Inflammatory macrophage (primary cell): Measurements from ENCODE around the gene PANK1.
A peak's percentile ranks its signal among the peaks of the same experiment; 100 is the strongest.

Source experiments
- DNase-seq, 2 donors: peaks; one replicate each; pipeline ENCODE4 v3.0.0-alpha.2; 2020 to 2022

The PANK1 gene

GRCh38 chr10:89615824-89616223 is 29.2 kb downstream of the PANK1 start:
- no peak for DNase-seq

GRCh38 chr10:89615112-89615511 is 29.9 kb downstream of the PANK1 start:
- DNase-seq = no peak

- no peak for DNase-seq
These were observed 31.5 kb downstream of the PANK1 start for GRCh38 chr10:89613582-89613981.

GRCh38 chr10:89611282-89611681 is 33.8 kb downstream of the PANK1 start:
- no peak for DNase-seq

GRCh38 chr10:89609833-89610346 is 35.2 kb downstream of the PANK1 start:
- no peak for DNase-seq

- no peak for DNase-seq
These were observed 40.8 kb downstream of the PANK1 start for GRCh38 chr10:89604200-89604599.

- DNase-seq = no peak
These were observed 42.1 kb downstream of the PANK1 start for GRCh38 chr10:89602919-89603318.

GRCh38 chr10:89601728-89602361 is 43.2 kb downstream of the PANK1 start:
- DNase-seq = no peak

GRCh38 chr10:89600041-89600440 is 45.0 kb downstream of the PANK1 start:
- DNase-seq = no peak

GRCh38 chr10:89593043-89593442 is 52.0 kb downstream of the PANK1 start:
- no peak for DNase-seq

GRCh38 chr10:89592539-89592938 is 52.5 kb downstream of the PANK1 start:
- DNase-seq = no peak

GRCh38 chr10:89591796-89592271 is 53.2 kb downstream of the PANK1 start:
- DNase-seq = no peak

GRCh38 chr10:89591111-89591795 is 53.8 kb downstream of the PANK1 start:
- DNase-seq = no peak

GRCh38 chr10:89590326-89590725 is 54.7 kb downstream of the PANK1 start:
- no peak for DNase-seq

GRCh38 chr10:89589101-89589720 is 55.8 kb downstream of the PANK1 start:
- DNase-seq = no peak

- no peak for DNase-seq
These were observed 56.4 kb downstream of the PANK1 start for GRCh38 chr10:89588671-89589070.

GRCh38 chr10:89582022-89582421 is 63.0 kb downstream of the PANK1 start:
- no peak for DNase-seq

GRCh38 chr10:89580243-89580642 is 64.8 kb downstream of the PANK1 start:
- DNase-seq = no peak

- no peak for DNase-seq
These were observed 68.3 kb downstream of the PANK1 start for GRCh38 chr10:89576696-89577095.

GRCh38 chr10:89576022-89576421 is 69.0 kb downstream of the PANK1 start:
- DNase-seq = no peak

GRCh38 chr10:89575031-89575430 is 70.0 kb downstream of the PANK1 start:
- no peak for DNase-seq

- DNase-seq = peak; percentile 34 to 57
These were observed 70.7 kb downstream of the PANK1 start for GRCh38 chr10:89574368-89574767.

- no peak for DNase-seq
These were observed 77.3 kb downstream of the PANK1 start for GRCh38 chr10:89567576-89568245.
